Right hindlimb (tissue), 1 donor: ENCODE measurements around the gene TSPAN33.

ENCODE experiments used
- DNase-seq: peaks from one replicate; pipeline ENCODE4 v3.0.0-alpha.2; 2018

Gene TSPAN33

DNA sequence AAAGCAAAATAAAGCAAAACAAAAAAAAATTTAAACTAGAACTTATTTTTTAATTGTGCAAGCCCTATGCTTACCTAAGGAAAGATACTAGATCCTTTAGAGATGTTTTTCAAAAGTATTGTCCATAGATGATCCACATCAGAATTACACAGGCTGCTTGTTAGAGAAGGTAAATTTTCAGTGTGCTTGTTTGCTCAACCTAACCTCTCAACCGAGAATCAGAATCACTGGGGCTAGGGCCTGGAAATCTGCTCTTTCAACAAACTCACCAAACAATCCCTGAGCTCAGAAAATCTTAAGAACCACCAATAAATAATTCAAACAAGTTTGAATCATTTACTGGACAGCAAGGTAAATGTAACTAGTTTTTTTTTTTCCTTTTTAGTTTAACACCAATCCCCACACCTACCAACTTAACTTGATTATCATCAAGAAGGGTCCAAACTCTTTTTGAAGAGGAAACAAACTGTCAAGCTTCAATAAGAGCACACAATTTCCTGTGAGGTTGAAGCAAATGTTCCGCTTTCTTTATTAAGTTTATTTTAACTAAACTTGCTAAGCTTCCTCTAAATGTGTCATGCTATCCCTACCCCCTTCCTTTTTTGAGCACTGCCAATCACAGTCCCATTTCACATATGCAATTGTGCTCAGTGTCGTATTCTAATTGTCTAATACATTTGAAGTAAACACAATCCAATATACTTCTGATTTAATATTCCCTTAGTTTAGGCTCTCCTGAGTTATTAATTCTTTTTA, 7.4 kb upstream of the TSPAN33 start:
- DNase-seq: no peak

DNA sequence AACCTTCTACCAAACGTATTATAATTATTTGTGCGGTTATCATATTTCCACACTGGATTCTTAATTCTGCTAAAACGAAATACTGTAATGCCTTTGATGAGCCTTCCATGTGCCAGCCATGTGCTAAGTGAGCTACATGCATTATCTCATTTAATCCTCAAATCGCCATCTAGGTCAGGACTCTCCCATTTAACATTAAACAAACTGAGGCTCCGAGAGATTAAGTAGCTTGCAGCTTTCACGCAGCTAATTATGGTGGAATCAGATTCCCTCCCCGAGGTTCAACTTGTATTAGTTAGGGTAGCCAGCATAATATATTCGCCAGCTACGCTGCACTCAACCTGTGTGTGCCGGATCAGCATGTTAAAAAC, 798 bp upstream of the TSPAN33 start:
- DNase-seq: no peak

DNA sequence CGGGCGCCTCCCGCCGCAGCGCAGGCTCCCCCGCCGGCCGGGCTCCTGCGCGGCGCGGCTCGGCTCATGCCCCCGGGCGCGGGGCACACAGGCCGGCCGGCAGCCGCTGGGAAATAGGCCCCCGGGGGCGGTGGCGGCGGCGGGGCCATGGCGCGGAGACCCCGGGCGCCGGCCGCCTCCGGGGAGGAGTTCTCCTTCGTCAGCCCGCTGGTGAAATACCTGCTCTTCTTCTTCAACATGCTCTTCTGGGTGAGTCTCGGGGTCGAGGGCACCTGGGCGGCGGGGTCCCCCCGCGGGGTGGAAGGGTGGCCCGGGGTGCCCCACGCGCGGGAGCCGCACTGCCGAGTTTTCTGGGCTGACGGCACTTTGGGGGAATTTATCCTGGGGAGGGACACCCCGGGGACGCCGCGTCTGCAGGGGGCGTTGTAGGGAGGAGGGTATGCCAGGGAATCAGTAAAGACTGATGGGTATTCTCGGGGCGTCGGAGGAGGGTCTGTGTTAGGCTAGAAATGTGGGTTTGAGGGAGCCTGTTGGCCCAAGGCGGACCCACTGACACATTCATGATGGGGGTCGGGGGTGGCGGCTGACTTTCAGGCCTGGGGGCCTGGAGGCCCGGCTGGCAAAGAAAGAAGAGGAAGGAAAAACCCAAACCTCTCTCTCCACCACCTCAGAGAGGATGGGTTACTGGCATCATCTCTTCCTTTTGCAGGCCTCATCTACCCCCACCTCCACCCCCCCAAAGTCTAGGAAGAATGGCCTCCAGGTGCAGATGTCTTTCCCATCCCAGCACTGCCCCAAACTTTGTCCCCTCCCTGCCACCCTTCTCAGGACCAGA, 544 bp downstream of the TSPAN33 start:
- DNase-seq: no peak

DNA sequence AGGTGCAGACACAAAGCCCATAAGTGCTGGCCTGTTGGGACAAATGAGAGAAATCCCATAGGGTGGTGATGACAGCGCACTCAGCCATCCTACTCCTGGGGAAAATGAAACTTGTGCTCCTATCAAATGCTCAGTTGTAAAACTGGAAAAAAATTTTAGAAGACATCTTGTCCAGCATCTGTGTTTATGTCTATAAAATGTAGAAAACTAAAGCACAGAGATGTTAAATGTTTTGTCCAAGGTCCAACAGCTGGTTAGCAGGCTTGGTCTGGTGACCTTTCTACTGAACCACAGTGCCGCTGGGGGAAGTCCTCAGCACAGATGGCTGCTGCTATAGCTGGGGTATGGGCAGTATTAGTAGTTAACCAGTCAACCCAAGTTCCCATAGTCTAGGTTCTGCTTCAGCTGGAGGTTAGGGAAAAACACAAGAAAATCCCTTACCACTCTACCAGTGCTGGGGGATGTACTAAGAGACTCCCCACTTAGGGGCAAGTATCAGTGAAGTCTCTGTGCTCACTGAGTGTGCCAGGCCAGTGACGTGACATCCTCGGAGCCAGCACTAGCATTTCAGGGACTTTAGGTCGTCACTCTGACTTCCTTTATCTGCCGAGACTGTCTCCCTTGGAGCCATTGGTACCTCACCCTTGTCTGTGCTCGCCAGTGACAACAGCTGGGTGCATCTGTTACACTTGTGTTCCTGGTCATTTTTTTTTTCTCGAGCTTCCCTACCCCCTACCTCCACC, 1.9 kb downstream of the TSPAN33 start:
- DNase-seq: no peak

DNA sequence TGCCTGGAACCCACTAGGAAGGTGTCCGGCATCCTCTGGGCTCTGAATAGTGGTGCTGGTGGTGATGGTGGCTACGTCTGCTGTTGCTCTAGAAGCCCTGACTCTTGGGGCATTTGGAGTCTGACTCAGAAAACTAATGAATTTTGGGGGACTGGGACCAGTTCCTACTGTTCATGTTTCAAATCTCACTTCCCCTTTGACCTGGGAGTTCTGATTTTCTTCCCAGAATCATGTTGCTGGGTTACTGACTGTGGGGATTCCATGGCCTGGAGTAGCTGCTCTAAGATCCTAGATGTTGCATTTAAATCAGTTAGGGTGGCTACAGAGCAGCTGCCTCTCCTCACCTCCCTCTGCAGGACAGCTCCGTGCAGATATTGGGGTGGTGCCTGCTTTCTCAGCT, 3.2 kb downstream of the TSPAN33 start:
- DNase-seq: no peak

DNA sequence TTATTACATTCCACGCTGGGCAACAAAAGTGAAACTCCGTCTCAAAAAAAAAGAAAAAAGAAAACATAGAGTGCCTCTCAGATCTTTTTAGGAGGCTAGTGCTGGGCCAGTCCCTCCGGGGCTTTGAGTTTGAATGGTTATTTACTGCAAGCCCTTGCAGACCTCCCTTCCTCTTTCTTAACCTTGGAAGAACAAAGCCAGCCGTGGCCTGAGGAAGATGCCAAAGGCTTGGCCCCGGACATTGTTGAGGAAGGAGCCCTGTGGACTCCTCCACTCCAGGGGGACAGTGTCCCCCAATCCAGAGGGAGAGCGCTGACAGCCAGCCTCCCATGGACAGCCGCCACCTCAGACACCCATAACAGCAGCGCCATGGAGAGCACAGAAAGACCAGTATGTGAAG, 5.0 kb downstream of the TSPAN33 start:
- no peak for DNase-seq

DNA sequence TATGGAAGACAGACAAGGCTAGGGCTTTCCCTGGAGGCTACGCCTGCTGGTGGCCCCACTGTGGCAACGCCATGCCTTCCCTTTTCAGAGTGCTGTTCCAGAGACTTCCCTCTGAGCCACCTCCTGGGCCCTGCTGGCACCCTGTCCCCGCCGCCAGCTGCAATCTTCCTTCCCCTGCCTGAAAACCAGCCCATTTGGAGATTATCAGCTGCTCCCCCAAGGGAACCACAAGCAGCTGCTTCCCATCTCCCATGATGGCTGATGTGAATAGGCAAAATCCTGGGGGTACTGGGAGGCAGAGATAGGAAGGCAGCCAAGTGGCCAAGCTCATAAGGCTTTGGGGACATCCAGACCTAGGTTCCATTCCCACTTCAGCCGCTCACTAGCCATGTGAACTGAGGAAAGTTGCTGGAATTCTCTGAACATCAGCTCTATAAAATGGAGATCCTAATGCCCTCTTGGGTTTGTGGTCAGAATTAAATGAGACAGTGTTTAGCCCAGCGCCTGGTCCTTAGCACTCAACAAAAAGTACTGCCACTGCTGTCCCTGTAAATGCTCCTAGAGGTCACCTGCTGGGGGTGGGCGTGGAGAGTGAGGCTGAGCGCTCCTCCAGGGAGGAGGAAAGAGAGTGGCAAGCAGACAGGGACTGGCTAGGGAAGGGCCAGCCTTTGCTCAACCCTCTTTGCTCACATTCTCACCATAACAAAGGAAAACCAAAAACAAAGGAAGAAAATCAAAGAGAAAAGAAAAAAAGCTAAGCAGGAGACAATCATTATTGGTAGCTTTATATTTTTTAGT, 5.9 kb downstream of the TSPAN33 start:
- no peak for DNase-seq

DNA sequence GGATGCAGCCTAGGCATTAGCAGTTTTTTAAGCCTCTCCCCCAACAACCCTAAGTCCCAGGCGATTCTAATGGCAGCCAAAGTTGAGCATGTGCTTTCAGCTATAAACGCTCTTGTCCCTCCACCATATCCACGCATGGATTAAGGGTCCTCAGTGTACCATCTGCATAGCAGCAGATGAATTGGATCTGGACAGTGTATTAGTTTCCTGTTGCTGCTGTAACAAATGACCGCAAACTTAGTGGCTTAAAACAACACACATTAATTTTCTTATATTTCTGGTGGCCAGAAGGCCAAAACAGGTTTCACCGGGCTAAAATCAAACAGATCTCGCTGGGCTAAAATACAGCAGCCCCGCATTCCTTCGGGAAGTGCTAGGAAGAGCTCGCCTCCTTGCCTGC, 13.1 kb downstream of the TSPAN33 start:
- no peak for DNase-seq

DNA sequence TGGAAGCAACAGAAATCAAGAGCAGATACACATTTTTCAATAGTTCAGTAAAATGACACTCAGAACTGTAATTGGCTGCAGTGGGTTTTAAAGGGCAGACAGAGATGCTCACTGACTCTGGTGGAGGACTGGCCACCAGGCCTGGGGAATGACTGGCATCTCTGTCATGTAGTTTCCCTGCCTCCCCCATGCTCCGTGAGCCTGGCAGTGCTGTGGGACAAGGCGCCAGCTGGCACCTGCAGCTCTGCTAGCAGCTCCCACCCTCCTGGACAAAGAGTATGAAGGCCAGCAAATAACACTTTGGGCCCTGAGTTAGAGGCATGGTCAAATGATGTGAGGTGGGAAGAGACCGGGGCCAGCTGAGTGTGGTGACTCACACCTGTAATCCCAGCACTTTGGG, 15.0 kb downstream of the TSPAN33 start:
- DNase-seq: no peak

DNA sequence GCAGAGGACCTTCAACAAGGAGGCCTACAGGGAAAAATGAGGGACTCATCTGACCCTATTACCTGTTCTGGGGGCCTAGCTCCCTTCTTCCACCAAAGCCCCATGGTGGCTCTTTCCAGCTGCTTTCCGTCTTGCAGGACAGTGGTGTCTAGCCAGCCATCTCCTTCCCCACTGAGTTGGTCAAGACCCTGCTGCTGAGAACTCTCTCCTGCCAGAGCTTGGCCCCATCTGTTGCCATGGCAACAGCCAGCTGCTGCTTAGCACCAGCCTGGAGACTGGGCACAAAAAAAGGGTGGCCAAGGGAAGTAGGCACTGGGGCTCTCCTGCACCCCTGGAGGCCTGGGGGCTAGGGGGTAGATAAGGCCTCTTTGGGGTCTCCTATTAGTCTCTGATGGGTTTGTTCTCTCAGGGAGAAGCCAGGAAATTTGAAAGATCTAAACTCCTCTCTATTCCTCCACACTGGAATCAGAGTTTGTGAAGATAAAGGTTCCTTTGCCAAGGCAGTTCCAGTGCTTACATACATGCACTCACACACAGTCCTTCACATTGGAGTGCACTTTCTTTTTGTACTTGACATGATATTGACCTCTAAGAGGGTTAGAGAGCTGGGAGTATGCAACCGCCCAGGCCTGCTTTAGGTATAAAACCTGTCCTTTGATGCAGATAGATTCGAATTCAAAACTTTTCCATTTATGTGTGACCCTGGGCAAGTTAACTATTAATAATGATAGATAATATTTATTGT, 15.8 kb downstream of the TSPAN33 start:
- no peak for DNase-seq

DNA sequence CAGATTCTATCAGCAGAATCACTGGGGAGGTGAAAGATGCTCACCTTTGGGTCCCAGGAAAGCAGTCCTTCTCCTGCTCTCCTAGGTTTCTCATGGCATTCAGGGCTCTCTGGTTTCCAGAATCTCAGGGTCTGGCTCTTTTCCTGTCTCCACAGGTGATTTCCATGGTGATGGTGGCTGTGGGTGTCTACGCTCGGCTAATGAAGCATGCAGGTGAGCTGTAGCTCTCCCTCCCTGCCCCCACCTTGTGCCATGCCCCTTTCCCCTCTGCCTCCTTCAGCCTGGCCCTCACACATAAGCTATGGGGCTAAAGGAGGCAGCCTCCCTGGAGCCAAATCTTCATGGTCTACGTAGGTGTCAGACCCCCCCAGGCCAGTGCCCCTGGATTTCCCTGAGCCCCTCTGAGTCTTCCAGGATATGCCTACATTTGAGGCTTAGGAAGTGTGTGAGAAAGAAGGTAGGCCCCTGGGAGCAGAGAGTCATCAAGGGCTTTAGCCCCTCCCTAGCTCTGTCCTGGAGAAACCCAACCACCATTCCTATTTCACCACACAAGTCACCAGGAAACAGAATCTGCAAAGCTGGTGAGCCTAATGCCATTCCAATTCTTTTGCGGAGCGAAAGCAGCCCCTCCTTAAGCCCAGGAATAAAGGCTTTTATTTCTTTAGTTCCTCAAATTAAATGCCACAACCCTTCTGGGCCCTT, 17.2 kb downstream of the TSPAN33 start:
- no peak for DNase-seq

DNA sequence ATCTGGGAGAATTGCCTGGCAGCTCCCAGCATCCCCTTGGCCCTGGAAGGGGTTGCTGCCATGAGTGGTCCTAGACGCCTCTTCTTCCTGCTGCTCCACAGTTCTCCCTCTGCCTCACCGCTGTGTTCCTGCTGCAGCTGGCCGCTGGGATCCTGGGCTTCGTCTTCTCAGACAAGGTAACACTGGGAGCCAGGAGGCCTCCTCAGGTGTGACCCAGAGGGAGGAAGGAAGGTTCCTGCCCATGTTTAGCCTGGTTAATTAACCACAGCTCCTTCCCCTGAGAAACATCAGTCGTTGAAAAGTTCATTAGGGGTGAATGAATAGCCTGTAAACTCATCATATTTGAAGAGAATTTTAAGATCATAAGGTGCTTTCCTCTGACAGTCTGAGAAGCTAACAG, 18.2 kb downstream of the TSPAN33 start:
- no peak for DNase-seq

DNA sequence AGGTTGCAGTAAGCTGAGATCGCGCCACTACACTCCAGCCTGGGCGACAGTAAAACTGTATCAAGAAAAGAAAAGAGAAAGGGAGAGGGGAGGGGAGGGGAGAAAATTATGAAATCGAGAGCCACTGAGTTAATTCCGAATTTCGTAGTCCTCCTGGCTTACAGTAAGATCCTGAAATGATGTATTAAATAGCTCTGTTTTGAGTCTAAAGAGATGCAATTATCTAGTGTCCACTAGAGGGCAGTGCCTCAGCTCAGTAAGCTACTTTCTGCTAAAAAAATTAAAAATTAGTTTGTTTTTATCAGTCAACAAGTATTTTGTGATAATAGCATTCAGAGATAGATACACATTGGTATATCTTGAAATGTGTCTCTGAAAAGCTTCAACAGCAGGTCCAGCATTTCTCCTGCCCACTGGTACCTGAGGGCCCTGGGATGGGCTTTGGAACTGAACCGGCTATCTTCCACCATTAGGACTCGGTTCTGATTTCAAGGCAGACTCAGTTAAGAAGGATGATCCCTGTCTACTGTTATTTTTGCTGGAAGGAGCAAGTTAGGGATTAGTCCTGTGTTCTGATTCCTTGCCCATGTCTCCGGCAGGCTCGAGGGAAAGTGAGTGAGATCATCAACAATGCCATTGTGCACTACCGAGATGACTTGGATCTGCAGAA, 19.5 kb downstream of the TSPAN33 start:
- DNase-seq: no peak

DNA sequence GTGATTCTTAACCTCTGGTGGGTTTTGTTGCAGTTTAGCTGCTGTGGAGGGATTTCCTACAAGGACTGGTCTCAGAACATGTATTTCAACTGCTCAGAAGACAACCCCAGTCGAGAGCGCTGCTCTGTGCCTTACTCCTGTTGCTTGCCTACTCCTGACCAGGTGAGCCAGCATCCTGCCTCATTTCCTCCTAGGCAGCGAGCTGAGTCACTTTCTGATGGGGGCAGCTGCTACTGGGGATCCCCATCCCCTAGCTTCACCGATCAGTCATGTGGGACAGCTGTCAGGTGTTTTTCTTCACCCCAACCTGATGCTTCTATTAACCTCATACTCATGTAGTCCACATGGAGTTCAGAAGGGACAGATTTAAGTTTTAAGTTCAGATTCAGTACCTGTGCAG, 22.2 kb downstream of the TSPAN33 start:
- DNase-seq: no peak

DNA sequence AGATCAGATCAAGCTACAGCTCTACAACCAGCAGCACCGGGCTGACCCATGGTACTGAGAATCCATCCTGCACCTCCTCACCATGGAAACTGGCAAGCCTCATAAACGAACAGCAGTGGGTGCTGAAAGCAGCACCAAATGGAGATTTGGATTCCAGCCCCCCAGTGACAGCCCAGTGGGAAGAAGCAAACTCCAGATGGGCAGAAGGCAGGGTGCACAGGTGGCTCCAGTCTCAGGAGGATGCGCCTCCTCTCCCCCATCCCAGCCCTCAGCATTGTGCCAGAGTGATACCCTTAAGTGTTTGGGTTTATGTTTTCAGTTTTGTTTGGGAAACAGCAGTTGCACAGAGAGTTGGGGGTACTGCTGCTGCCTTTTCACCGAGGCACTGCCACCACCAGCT, 23.3 kb downstream of the TSPAN33 start:
- DNase-seq: no peak

DNA sequence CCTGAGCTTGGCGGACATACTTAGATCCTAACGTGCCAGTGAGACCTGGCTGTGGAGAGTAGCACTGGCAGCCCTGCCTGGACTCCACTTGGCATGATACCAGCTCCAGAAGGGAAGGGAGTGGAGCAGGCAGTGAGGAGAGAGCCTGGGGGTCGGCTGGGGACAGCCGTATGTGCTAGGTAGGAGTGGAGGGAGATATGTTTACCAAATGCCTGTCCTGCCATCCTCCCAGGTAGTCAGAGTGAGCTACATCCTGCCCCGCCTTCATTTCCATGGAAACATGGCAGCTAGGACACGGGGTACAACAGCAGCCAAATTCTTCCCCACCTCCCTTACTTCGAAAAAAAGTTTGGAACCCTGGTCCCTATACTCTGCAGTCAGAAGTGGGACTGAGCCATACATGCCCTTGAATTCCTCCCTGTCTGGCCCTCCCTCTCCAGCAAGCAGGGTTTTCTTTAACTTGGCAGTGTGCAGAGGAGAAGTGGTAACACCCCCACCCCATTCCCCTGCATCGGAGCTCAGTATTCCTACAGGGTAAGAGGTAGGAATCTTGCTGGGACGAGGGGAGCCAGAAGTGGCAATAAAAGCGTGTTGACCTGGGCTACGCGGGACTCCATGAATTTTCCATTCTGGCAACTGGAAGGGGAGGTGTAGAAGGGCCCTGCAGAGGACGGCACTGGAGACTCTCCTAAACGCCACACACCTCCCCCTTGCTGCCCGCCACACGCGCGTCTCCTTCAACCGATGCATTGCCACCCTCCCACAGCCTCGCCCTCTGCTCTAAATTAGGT, 23.9 kb downstream of the TSPAN33 start:
- DNase-seq: peak; percentile 81

DNA sequence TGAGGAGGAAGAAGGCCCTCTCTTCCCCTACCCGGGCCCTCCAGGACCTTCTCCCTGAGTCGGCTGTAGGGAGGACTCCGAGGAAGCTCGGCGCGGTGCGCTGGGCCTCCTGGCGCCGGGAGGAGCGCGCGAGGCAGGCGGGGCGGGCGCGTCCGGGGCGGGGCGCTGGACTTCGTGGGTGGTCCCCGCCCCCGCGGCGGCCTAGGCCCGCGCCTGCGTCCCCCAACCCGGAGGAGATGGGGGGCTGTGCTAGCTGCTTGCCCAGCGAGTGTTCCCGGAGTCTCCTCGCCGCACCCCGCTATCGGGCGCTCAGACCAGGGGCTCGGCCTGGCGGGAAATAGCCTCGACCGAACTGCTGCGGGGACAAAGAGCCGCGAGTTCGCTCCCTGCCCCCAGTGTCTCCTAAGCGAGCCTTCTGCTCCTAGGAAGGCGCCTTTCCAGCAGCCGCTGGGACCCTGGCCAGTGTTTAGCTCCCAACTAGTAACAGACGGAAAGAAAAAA, 24.7 kb downstream of the TSPAN33 start:
- peak; percentile 79 for DNase-seq

DNA sequence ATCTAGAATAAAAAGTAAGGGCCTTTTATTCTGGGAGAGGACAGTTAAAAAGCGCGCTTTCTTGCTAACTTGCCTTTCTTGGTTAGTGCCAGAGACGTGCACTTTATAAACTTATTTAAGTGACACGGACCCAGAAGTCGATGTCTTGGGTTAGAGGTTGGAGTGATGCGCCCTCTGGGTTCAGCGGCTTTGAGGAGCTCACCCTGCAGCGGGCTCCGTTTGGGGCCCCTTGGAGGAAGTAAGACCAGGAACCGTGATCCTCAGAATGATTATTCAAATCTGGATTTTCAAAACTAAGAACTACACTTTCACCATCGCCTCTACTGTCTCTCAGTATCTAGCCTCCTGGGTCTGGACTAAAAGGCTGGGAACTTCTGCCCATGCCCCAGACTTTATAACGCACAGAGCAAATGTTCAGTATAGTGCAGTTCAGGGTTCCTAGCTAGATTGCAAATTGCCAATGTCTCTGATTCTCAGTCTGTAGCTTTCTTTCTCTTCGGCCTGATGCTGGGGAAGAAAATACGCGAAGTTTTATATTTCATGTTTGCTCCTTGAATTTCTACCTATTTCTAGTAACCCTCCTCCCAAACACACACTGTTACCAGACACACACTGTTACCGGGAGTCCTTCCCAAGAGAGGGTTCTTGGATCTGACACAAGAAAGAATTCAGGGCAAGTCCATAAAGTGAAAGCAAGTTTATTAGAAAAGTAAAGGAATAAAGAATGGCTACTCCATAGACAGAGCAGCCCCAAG, 25.4 kb downstream of the TSPAN33 start:
- DNase-seq: no peak

DNA sequence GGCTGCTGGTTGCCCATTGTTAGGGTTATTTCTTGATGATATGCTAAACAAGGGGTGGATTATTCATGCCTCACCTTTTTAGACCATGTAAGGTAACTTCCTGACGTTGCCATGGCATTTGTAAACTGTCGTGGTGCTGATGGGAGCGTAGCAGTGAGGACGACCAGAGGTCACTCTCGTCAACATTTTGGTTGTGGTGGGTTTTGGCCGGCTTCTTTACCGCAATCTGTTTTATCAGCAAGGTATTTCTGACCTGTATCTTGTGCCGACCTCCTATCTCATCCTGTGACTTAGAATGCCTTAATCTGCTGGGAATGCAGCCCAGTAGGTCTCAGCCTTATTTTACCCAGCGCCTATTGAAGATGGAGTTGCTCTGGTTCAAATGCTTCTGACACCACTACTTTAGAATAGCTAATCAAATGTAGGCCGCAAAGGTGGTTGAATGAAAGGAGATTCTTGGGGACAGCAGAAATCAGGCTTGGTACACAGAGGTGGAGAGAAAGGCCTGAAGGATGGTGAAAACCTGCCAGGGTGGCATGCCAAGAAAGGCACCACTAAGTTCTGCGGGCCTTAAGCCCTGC, 26.0 kb downstream of the TSPAN33 start:
- no peak for DNase-seq
